Breast epithelium (tissue), 4 donors: ENCODE measurements around the gene PTGES. TPM values are rescaled to one million over a fixed set of nuclear protein-coding genes. Genes with fewer than 3 reads are reported as not detected.
A peak's percentile ranks its signal among the peaks of the same experiment; 100 is the strongest.
"Not testable (repeated sequence)": the region's sequence is repeated elsewhere in the genome, so short reads cannot be mapped to it uniquely, and the experiment has no call there.

Source experiments
- DNase-seq, 2 donors: peaks; one replicate each; pipeline ENCODE4 v3.0.0-alpha.2; 2019; ENCODE audit warnings: low spot score in 2 of 2
- H3K27ac ChIP-seq, 2 donors: fragments of 200-600 bp; sonication (generic) in 1 of 2; one replicate each; pipeline ENCODE4 v1.5.1; 2016 to 2019; ENCODE audit warnings: mild to moderate bottlenecking in 1 of 2
- H3K27me3 ChIP-seq, 2 donors: fragments of 200-600 bp; sonication (generic) in 1 of 2; one replicate each; pipeline versions ENCODE4 v1.5.1 to v1.6.0; 2017 to 2019; ENCODE audit warnings: control low read depth in 1 of 2, mild to moderate bottlenecking in 1 of 2
- H3K36me3 ChIP-seq: fragments of 200-600 bp; one replicate; pipeline ENCODE4 v1.5.1; 2019
- H3K4me1 ChIP-seq, 2 donors: fragments of 200-600 bp; sonication (generic); one replicate each; pipeline ENCODE4 v1.5.1; 2016 to 2019; ENCODE audit warnings: control low read depth in 1 of 2
- H3K4me3 ChIP-seq, 3 donors: fragments of 200-600 bp; sonication (generic); 1 replicate in 2 of 3; 2 replicates in 1 of 3; pipeline ENCODE4 v1.5.1; 2016 to 2019; ENCODE audit warnings: mild to moderate bottlenecking in 3 of 3, moderate library complexity in 2 of 3
- H3K9me3 ChIP-seq, 2 donors: fragments of 200-600 bp; sonication (generic) in 1 of 2; one replicate each; pipeline ENCODE4 v1.5.1; 2016 to 2019; ENCODE audit warnings: control low read depth in 1 of 2
- CTCF ChIP-seq, 3 donors: fragments of 450-650 bp; IDR thresholded peaks; one replicate each; pipeline ENCODE4 v1.5.1; 2016 to 2017; ENCODE audit warnings: antibody characterized with exemption in 3 of 3, mild to moderate bottlenecking in 3 of 3, moderate library complexity in 3 of 3
- POLR2A ChIP-seq: fragments of 450-650 bp; IDR thresholded peaks from one replicate; pipeline ENCODE4 v1.6.1; 2016; ENCODE audit warnings: antibody characterized with exemption, mild to moderate bottlenecking, moderate library complexity
- POLR2AphosphoS5 ChIP-seq, 3 donors: sonication (generic); formaldehyde crosslinking; IDR thresholded peaks; one replicate each; pipeline ENCODE4 v1.6.1; 2017; ENCODE audit warnings: antibody characterized with exemption in 3 of 3
- intact Hi-C: fragments of 100-400 bp; cut with DNase I; formaldehyde crosslinking; loops from one replicate; pipeline ENCODE4 v1.15.1; 2023; ENCODE audit warnings: low total_unique reads
- total RNA-seq, 3 donors: library from RNA; depleted of rRNA; stranded (reverse); fragments of >200 nt; gene quantifications; one replicate each; pipeline ENCODE4 v1.1.0, GENCODE V29; 2016

The PTGES gene
- total RNA-seq, 3 donors from 2014 or later = 21.8 to 36.7 (median 25.3) TPM

- no peak for DNase-seq
- no peaks in the 10 kb centered on the region for H3K36me3 ChIP-seq
- intact Hi-C loops = loop anchor here (10.0 kb wide), 1 partner anchor 142 kb away; the partner anchor contains the start of gene ASB6
- TF ChIP-seq CTCF (IDR thresholded peaks at IDR 0.05) = no peak
- no peak for TF ChIP-seq POLR2AphosphoS5 (IDR thresholded peaks at IDR 0.05)
- TF ChIP-seq POLR2A = no peak
- H3K9me3 ChIP-seq = no peaks in the 10 kb centered on the region
- H3K27me3 ChIP-seq = no peaks in the 10 kb centered on the region
- H3K4me1 ChIP-seq = no peaks in the 10 kb centered on the region
- no peak overlapping the region for H3K27ac ChIP-seq
- no peak overlapping the region for H3K4me3 ChIP-seq
These were observed 33.6 kb upstream of the PTGES start for GRCh38 chr9:129786481-129786880.

GRCh38 chr9:129785866-129786265, 33.0 kb upstream of the PTGES start:
- no peak for DNase-seq
- intact Hi-C loops = loop anchor here (10.0 kb wide), 1 partner anchor 141 kb away; the partner anchor contains the start of gene ASB6
- H3K27ac ChIP-seq = no peak overlapping the region

GRCh38 chr9:129784970-129785369, 32.1 kb upstream of the PTGES start:
- not testable (repeated sequence) for H3K9me3 ChIP-seq, H3K27ac ChIP-seq, H3K27me3 ChIP-seq, H3K4me1 ChIP-seq, H3K4me3 ChIP-seq, H3K36me3 ChIP-seq, DNase-seq
- intact Hi-C loops = loop anchor here (5.0 to 10.0 kb wide), 2 partner anchors 48 to 140 kb away; partner anchors contain the start of gene ASB6

More at GRCh38 chr9:129785866-129786265, 33.0 kb upstream of the PTGES start:
- Histone ChIP-seq H3K4me1 (no peaks in the 10 kb centered on the region), H3K27me3 (no peaks in the 10 kb centered on the region), H3K36me3 (no peaks in the 10 kb centered on the region), H3K9me3 (no peaks in the 10 kb centered on the region), H3K4me3 (no peak overlapping the region)
- no peak for TF ChIP-seq POLR2AphosphoS5 (IDR thresholded peaks at IDR 0.05)
- no peak for TF ChIP-seq CTCF (IDR thresholded peaks at IDR 0.05)
- no peak for TF ChIP-seq POLR2A

- Histone ChIP-seq H3K4me1 (no peaks in the 10 kb centered on the region), H3K4me3 (no peak overlapping the region), H3K9me3 (no peaks in the 10 kb centered on the region), H3K36me3 (no peaks in the 10 kb centered on the region), H3K27ac (no peak overlapping the region), H3K27me3 (no peaks in the 10 kb centered on the region)
- peak; percentile 87 to 95 (median 94) for TF ChIP-seq CTCF (IDR thresholded peaks at IDR 0.05)
- TF ChIP-seq POLR2AphosphoS5 (IDR thresholded peaks at IDR 0.05) = peak in 1 of 3 donors; percentile 41
- no peak for TF ChIP-seq POLR2A
- peak; percentile 63 to 70 for DNase-seq
- intact Hi-C loops = loop anchor here (5.0 to 10.0 kb wide), 2 partner anchors 46 to 139 kb away; partner anchors contain the start of gene ASB6
These were observed 30.9 kb upstream of the PTGES start for GRCh38 chr9:129783516-129784361.

GRCh38 chr9:129781981-129782380, 29.1 kb upstream of the PTGES start:
- no peak for TF ChIP-seq CTCF (IDR thresholded peaks at IDR 0.05)
- TF ChIP-seq POLR2AphosphoS5 (IDR thresholded peaks at IDR 0.05) = no peak
- no peak for TF ChIP-seq POLR2A
- intact Hi-C loops = loop anchor here (5.0 to 10.0 kb wide), 2 partner anchors 45 to 137 kb away; partner anchors contain the start of gene ASB6
- H3K4me3 ChIP-seq = no peak overlapping the region
- peaks cover under 1 to 6% of the 10 kb centered on the region in 2 donors for H3K4me1 ChIP-seq
- H3K27me3 ChIP-seq = no peaks in the 10 kb centered on the region
- H3K9me3 ChIP-seq = no peaks in the 10 kb centered on the region
- no peak for DNase-seq
- no peak overlapping the region for H3K27ac ChIP-seq
- H3K36me3 ChIP-seq = no peaks in the 10 kb centered on the region
